Retinal pigment epithelial cell (primary cell): ENCODE data around the gene CAPN11.

Experiments
- DNase-seq: peaks from one replicate; pipeline ENCODE4 v3.0.0-alpha.2; 2010; ENCODE audit warnings: low read depth
- H3K4me3 ChIP-seq: 2 replicates; pipeline ENCODE4 v1.5.1; 2011; ENCODE audit warnings: mild to moderate bottlenecking, low read length, control low read depth, moderate library complexity
- TF ChIP-seq, protein P1 (sequence below): conservative IDR thresholded peaks from 2 replicates; pipeline ENCODE4 v1.5.1; 2011; ENCODE audit warnings: low read depth, low read length, control low read depth, inconsistent platforms

CAPN11 gene

GRCh38 chr6:44169154-44169553 is 10.5 kb downstream of the CAPN11 start:
- no peak for DNase-seq
- no peak overlapping the region for H3K4me3 ChIP-seq
- TF ChIP-seq, protein P1, sequence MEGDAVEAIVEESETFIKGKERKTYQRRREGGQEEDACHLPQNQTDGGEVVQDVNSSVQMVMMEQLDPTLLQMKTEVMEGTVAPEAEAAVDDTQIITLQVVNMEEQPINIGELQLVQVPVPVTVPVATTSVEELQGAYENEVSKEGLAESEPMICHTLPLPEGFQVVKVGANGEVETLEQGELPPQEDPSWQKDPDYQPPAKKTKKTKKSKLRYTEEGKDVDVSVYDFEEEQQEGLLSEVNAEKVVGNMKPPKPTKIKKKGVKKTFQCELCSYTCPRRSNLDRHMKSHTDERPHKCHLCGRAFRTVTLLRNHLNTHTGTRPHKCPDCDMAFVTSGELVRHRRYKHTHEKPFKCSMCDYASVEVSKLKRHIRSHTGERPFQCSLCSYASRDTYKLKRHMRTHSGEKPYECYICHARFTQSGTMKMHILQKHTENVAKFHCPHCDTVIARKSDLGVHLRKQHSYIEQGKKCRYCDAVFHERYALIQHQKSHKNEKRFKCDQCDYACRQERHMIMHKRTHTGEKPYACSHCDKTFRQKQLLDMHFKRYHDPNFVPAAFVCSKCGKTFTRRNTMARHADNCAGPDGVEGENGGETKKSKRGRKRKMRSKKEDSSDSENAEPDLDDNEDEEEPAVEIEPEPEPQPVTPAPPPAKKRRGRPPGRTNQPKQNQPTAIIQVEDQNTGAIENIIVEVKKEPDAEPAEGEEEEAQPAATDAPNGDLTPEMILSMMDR = no peak

GRCh38 chr6:44169886-44170570 is 11.4 kb downstream of the CAPN11 start:
- TF ChIP-seq, protein P1 = no peak
- H3K4me3 ChIP-seq = no peak overlapping the region
- DNase-seq = no peak

DNA sequence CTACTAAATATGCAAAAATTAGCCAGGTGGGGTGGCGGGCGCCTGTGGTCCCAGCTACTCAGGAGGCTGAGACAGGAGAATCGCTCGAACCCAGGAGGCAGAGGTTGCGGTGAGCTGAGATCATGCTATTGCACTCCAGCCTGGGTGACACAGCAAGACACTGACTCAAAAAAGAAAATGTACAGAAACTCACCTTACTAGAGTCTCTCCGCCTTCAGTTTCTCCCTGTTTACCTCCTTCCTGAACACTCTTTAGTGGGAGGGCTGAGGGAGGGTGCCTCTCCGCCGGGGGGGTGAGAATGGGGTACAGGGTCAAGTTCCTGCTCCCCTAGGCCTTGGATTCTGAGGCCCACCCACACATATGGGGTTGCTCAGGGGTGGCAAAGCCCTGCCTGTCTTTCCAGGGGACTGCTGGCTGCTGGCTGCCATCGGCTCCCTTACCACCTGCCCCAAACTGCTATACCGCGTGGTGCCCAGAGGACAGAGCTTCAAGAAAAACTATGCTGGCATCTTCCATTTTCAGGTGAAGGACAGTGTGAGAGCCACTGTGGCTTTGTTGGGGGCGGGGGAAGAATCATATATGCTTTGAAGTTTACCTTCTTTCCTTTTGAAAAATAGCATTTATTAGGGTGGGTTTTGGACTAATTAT is 13.4 kb downstream of the CAPN11 start:
- H3K4me3 ChIP-seq = no peak overlapping the region
- no peak for DNase-seq
- TF ChIP-seq, protein P1 = no peak

- TF ChIP-seq, protein P1 = peak; percentile 92
- no peak overlapping the region for H3K4me3 ChIP-seq
Measured at GRCh38 chr6:44172731-44173500, 14.3 kb downstream of the CAPN11 start.

DNA sequence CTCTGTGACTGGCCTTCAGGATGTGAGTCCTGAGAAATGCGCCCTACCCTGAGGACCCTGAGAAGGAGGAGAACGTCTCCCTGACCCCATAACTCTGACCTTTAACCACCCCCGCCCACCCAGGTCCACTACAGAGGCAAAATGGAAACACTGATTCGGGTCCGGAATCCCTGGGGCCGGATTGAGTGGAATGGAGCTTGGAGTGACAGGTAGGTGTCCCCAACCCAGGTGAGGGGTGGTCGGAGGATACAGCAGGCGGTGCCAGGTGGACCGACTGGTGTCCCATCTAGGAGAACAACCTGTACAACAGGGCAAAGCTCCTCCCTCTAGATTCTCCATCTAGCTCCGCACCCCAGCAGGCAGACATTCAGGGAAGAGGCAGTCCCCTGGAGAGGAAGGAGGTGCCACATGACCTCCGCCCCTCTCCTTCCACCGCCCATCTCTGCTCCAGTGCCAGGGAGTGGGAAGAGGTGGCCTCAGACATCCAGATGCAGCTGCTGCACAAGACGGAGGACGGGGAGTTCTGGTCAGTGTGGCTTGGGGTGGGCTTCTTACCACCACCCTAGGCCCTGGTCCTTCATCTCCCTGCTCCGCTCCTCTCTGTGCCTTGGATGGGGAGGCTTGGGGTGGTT is 17.6 kb downstream of the CAPN11 start:
- no peak overlapping the region for H3K4me3 ChIP-seq
- no peak for DNase-seq
- TF ChIP-seq, protein P1 = no peak

More at GRCh38 chr6:44172731-44173500, 14.3 kb downstream of the CAPN11 start:
- DNase-seq = peak; percentile 10

- no peak for DNase-seq
- TF ChIP-seq, protein P1 = no peak
- no peak overlapping the region for H3K4me3 ChIP-seq
Measured at GRCh38 chr6:44176762-44177509, 18.3 kb downstream of the CAPN11 start.
